H1 (cell line): ENCODE results near the gene TP73. TPM values are rescaled to one million over a fixed set of nuclear protein-coding genes. Genes with fewer than 3 reads are reported as not detected.

Experiments
- E2F6 ChIP-seq: IDR thresholded peaks from 2 replicates; pipeline ENCODE4 v1.6.1; 2012; ENCODE audit warnings: inconsistent platforms
- polyA plus RNA-seq, 7 experiments: library from polyadenylated mRNA; depleted of rRNA in 3 of 7; stranded (reverse) in 5 of 7; unstranded in 2 of 7; fragments of >200 nt in 5 of 7; fragments of 200-250 nt in 2 of 7; gene quantifications; 1 replicate in 5 of 7; 2 replicates in 1 of 7; 4 replicates in 1 of 7; pipeline versions ENCODE4 v1.2.1 to v1.2.3, GENCODE V29; 2011 to 2013; ENCODE audit warnings: missing spikeins in 2 of 7, mixed read lengths in 2 of 7
- total RNA-seq: library from RNA; stranded (reverse); fragmentation: NEBNext Ultra II Directional; extraction: Animal tissue kit (Norgen Biotek cat#: 25700); gene quantifications from 2 replicates; pipeline ENCODE4 v1.2.1, GENCODE V29; 2021

TP73 gene
- total and polyA plus RNA-seq, 2 of the 8 experiments (the other 6 are each of a cell fraction or from before 2014, with no cell fraction given), result 2.6 to 3.1 TPM

- TF ChIP-seq E2F6, result no peak
These were observed 45.3 kb upstream of the TP73 start (continued) for GRCh38 chr1:3606779-3607702.
